OCI-LY1 (cell line): Measurements from ENCODE around the gene HDAC9.

Experiments
- H2AFZ ChIP-seq: fragments of 200-600 bp; sonication (generic), shearing (Covaris generic); 2 replicates; pipeline ENCODE4 v1.6.0; 2014; ENCODE audit warnings: antibody characterized with exemption, mild to moderate bottlenecking, low read length
- H3F3A ChIP-seq: fragments of 200-600 bp; sonication (generic), shearing (Covaris generic); 2 replicates; pipeline ENCODE4 v1.6.0; 2014; ENCODE audit warnings: mild to moderate bottlenecking, antibody characterized with exemption, low read length, moderate library complexity; ENCODE audit not compliant: insufficient read depth
- H3K27ac ChIP-seq: fragments of 200-600 bp; sonication (generic); 2 replicates; pipeline ENCODE4 v1.5.1; 2014; ENCODE audit warnings: low read length, mixed run types, mild to moderate bottlenecking, low read depth; ENCODE audit not compliant: poor library complexity, severe bottlenecking
- H3K27me3 ChIP-seq: fragments of 200-600 bp; sonication (generic); 2 replicates; pipeline ENCODE4 v1.6.0; 2014; ENCODE audit warnings: antibody characterized with exemption, mild to moderate bottlenecking, low read length, moderate library complexity; ENCODE audit not compliant: insufficient read depth
- H3K36me3 ChIP-seq: fragments of 200-600 bp; sonication (generic); 2 replicates; pipeline ENCODE4 v1.6.1; 2014; ENCODE audit warnings: mild to moderate bottlenecking, antibody characterized with exemption, low read length, moderate library complexity, mixed read lengths; ENCODE audit not compliant: insufficient read depth
- H3K4me1 ChIP-seq: fragments of 200-600 bp; sonication (generic); 2 replicates; pipeline ENCODE4 v1.5.1; 2014; ENCODE audit warnings: mild to moderate bottlenecking, low read length, moderate library complexity; ENCODE audit not compliant: insufficient read depth, severe bottlenecking
- H3K4me2 ChIP-seq: fragments of 200-600 bp; sonication (generic), shearing (Covaris generic); 2 replicates; pipeline ENCODE4 v1.6.1; 2014; ENCODE audit warnings: low read length
- H3K4me3 ChIP-seq: fragments of 200-600 bp; sonication (generic); 2 replicates; pipeline ENCODE4 v1.5.1; 2014; ENCODE audit warnings: low read length, low read depth, mild to moderate bottlenecking, mixed read lengths; ENCODE audit not compliant: poor library complexity, severe bottlenecking
- H3K79me2 ChIP-seq: fragments of 200-600 bp; shearing (Covaris generic); 2 replicates; pipeline ENCODE4 v1.6.1; 2016; ENCODE audit warnings: mixed run types, low read length, mixed read lengths; ENCODE audit not compliant: insufficient read depth
- H3K9ac ChIP-seq: fragments of 200-600 bp; sonication (generic), shearing (Covaris generic); 2 replicates; pipeline ENCODE4 v1.6.1; 2014; ENCODE audit warnings: mild to moderate bottlenecking, low read length, mixed read lengths
- H3K9me2 ChIP-seq: fragments of 200-600 bp; sonication (generic), shearing (Covaris generic); 2 replicates; pipeline ENCODE4 v1.6.1; 2014; ENCODE audit warnings: low read depth, mild to moderate bottlenecking, low read length, mixed read lengths
- H3K9me3 ChIP-seq: fragments of 200-600 bp; shearing (Covaris generic); 2 replicates; pipeline ENCODE4 v1.6.1; 2014; ENCODE audit warnings: low read length, mixed read lengths
- H4K20me1 ChIP-seq: fragments of 200-600 bp; sonication (generic), shearing (Covaris generic); 2 replicates; pipeline ENCODE4 v1.6.0; 2016; ENCODE audit warnings: mild to moderate bottlenecking, low read length; ENCODE audit not compliant: insufficient read depth
- EZH2 ChIP-seq: fragments of 200-600 bp; sonication (generic), shearing (Covaris generic); IDR thresholded peaks from 2 replicates; pipeline ENCODE4 v1.8.0; 2017; ENCODE audit warnings: borderline replicate concordance, mixed run types, mild to moderate bottlenecking, antibody characterized with exemption, low read length, moderate library complexity, mixed read lengths
- TF ChIP-seq, protein P1 (sequence below): fragments of 200-600 bp; sonication (generic), shearing (Covaris generic); IDR thresholded peaks from 2 replicates; pipeline ENCODE4 v1.5.1; 2017; ENCODE audit warnings: mild to moderate bottlenecking, antibody characterized with exemption, low read length, moderate library complexity, mixed read lengths

The HDAC9 gene

DNA sequence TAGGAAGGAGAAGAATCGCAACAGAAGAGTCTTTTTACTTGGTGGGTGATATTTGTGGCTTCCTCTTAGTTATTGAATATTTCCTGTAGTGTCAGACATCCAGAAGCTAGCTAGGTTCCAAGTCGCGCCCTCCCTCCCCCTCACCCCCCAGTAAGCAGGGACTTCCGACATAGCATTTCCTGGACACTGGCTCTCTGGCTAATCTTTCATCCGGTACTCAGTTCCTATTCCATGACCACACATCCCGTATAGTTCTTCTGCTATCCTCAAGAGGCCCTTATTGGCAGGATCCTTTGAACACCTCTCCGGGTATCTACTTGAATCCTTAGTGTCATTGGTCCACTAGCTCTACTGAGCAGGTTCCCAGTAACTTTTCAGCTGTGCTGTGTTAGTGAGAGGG is 167.8 kb downstream of the HDAC9 start:
- Histone ChIP-seq H3K27me3 (no peaks in the 10 kb centered on the region), H3K9me2 (no peaks in the 10 kb centered on the region), H3K79me2 (no peaks in the 10 kb centered on the region), H3K9me3 (no peaks in the 10 kb centered on the region), H3K4me3 (no peak overlapping the region), H3F3A (no peaks in the 10 kb centered on the region), H3K4me2 (no peak overlapping the region), H3K27ac (no peak overlapping the region), H2AFZ (no peak overlapping the region), H3K4me1 (peaks cover 16% of the 10 kb centered on the region), H4K20me1 (no peaks in the 10 kb centered on the region), H3K36me3 (no peaks in the 10 kb centered on the region), H3K9ac (no peak overlapping the region)
- TF ChIP-seq EZH2: no peak
- TF ChIP-seq, protein P1, sequence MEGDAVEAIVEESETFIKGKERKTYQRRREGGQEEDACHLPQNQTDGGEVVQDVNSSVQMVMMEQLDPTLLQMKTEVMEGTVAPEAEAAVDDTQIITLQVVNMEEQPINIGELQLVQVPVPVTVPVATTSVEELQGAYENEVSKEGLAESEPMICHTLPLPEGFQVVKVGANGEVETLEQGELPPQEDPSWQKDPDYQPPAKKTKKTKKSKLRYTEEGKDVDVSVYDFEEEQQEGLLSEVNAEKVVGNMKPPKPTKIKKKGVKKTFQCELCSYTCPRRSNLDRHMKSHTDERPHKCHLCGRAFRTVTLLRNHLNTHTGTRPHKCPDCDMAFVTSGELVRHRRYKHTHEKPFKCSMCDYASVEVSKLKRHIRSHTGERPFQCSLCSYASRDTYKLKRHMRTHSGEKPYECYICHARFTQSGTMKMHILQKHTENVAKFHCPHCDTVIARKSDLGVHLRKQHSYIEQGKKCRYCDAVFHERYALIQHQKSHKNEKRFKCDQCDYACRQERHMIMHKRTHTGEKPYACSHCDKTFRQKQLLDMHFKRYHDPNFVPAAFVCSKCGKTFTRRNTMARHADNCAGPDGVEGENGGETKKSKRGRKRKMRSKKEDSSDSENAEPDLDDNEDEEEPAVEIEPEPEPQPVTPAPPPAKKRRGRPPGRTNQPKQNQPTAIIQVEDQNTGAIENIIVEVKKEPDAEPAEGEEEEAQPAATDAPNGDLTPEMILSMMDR: no peak

DNA sequence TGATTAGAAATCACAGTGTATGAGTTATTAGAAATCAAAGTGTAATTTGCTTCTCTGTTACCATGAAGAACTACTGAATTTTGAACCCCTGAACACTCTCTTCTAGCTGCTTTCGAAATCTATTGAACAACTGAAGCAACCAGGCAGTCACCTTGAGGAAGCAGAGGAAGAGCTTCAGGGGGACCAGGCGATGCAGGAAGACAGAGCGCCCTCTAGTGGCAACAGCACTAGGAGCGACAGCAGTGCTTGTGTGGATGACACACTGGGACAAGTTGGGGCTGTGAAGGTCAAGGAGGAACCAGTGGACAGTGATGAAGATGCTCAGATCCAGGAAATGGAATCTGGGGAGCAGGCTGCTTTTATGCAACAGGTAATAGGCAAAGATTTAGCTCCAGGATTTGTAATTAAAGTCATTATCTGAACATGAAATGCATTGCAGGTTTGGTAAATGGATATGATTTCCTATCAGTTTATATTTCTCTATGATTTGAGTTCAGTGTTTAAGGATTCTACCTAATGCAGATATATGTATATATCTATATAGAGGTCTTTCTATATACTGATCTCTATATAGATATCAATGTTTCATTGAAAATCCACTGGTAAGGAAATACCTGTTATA is 170.7 kb downstream of the HDAC9 start:
- TF ChIP-seq, protein P1: peak; percentile 100
- no peak for TF ChIP-seq EZH2
- Histone ChIP-seq H3K4me1 (peaks cover 4% of the 10 kb centered on the region), H3K9me2 (no peaks in the 10 kb centered on the region), H3K36me3 (no peaks in the 10 kb centered on the region), H2AFZ (no peak overlapping the region), H3K27ac (no peak overlapping the region), H3K9ac (no peak overlapping the region), H3K9me3 (no peaks in the 10 kb centered on the region), H3K79me2 (no peaks in the 10 kb centered on the region), H4K20me1 (no peaks in the 10 kb centered on the region), H3F3A (no peaks in the 10 kb centered on the region), H3K27me3 (no peaks in the 10 kb centered on the region), H3K4me3 (no peak overlapping the region), H3K4me2 (no peak overlapping the region)

DNA sequence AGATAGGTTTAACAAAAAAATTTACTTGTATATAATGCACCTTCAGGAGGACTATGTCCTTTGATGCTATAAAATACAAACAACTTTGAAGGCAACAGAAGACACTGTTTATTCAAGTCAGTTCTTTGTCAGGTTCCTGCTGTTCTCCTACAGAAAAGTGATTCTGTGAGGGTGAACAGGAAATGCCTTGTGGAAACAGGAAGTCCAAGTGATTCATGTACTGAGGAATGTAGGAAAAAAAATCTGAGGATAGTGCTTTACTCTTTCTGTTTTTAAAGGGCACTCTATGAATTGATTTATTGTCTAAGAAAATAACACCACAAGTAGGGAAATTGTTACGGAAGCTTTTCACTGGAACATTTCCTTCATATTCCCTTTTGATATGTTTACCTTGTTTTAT is 171.9 kb downstream of the HDAC9 start:
- H3K9ac ChIP-seq: no peak overlapping the region
- no peaks in the 10 kb centered on the region for H4K20me1 ChIP-seq
- TF ChIP-seq EZH2: no peak
- TF ChIP-seq, protein P1: no peak
- H3K4me3 ChIP-seq: no peak overlapping the region
- no peaks in the 10 kb centered on the region for H3K36me3 ChIP-seq
- H3K27ac ChIP-seq: no peak overlapping the region
- no peak overlapping the region for H2AFZ ChIP-seq
- H3K27me3 ChIP-seq: no peaks in the 10 kb centered on the region
- H3K4me2 ChIP-seq: no peak overlapping the region
- no peaks in the 10 kb centered on the region for H3K9me3 ChIP-seq
- peaks cover 4% of the 10 kb centered on the region for H3K4me1 ChIP-seq
- H3K9me2 ChIP-seq: no peaks in the 10 kb centered on the region
- H3F3A ChIP-seq: no peaks in the 10 kb centered on the region
- no peaks in the 10 kb centered on the region for H3K79me2 ChIP-seq
